Daoy (cell line): ENCODE data around the gene NANP. TPM values are rescaled to one million over a fixed set of nuclear protein-coding genes. Genes with fewer than 3 reads are reported as not detected.

Experiments
- DNase-seq: peaks from one replicate; pipeline ENCODE4 v3.0.0-alpha.2; 2015; ENCODE audit warnings: low read depth
- total RNA-seq: library from RNA; depleted of rRNA; stranded (reverse); fragments of >200 nt; shearing (Covaris generic); gene quantifications from 2 replicates; pipeline ENCODE4 v1.2.3, GENCODE V29; 2014; rRNA removed

Gene NANP
- total RNA-seq, 1 experiment from 2014 or later = 4.5 TPM

- no peak for DNase-seq
Observed at GRCh38 chr20:25571240-25571639, 52.6 kb downstream of the NANP start.

GRCh38 chr20:25570148-25570530 lies 53.7 kb downstream of the NANP start:
- no peak for DNase-seq

GRCh38 chr20:25567286-25567685 lies 56.5 kb downstream of the NANP start:
- no peak for DNase-seq

- no peak for DNase-seq
Observed at GRCh38 chr20:25566821-25567220, 57.0 kb downstream of the NANP start.

- no peak for DNase-seq
Observed at GRCh38 chr20:25565578-25566157, 58.1 kb downstream of the NANP start.

GRCh38 chr20:25563876-25564275 lies 59.9 kb downstream of the NANP start:
- DNase-seq = no peak

- DNase-seq = no peak
Observed at GRCh38 chr20:25563362-25563761, 60.5 kb downstream of the NANP start.

Other genes with a start within 250 kb of the NANP start
- 22.4 and 42.4 TPM in 2 replicates for gene ABHD12, start 233.2 kb downstream of the NANP start, total RNA-seq
- 37.1 and 37.9 TPM in 2 replicates for gene GINS1, start 216.3 kb downstream of the NANP start, total RNA-seq
- 3.3 and 5.8 TPM in 2 replicates for gene NINL, start 38.5 kb downstream of the NANP start, total RNA-seq
- gene ZNF337, start 72.8 kb upstream of the NANP start, total RNA-seq = 4.1 and 8.9 TPM in 2 replicates